Measurements from ENCODE around the gene TMEM87B.

DNA sequence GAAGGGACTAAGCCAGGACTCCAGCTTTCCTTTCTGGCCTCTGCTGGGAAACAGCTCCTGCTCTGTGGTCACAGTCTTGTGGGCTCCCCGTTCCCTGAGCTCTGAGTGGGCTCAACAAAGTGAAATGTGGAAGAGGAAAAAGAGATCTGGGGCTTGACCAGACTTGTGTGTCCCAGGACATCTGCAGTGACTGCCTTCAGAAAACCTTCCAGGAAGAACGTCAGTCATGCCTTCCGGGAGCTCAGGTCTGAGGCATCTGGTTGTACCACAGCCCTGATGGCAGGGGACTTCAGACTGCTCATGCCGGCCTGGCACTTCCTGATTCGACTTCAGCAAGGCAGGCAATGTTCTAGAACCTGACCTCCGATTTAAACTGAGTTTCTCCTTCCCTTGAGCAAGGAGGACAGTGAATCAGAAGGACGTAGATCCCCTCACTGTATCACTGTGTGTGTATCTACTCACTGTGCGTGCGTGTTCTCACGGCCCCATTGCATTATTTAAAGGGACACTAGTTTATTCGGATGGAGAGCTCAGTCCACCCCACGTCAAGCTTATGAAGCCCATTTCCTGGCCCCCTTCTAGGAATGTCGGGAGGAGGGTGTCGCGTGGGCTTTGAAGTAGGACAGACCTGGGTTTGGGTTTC lies 82.6 kb downstream of the TMEM87B start:
- TF ChIP-seq, protein P1, sequence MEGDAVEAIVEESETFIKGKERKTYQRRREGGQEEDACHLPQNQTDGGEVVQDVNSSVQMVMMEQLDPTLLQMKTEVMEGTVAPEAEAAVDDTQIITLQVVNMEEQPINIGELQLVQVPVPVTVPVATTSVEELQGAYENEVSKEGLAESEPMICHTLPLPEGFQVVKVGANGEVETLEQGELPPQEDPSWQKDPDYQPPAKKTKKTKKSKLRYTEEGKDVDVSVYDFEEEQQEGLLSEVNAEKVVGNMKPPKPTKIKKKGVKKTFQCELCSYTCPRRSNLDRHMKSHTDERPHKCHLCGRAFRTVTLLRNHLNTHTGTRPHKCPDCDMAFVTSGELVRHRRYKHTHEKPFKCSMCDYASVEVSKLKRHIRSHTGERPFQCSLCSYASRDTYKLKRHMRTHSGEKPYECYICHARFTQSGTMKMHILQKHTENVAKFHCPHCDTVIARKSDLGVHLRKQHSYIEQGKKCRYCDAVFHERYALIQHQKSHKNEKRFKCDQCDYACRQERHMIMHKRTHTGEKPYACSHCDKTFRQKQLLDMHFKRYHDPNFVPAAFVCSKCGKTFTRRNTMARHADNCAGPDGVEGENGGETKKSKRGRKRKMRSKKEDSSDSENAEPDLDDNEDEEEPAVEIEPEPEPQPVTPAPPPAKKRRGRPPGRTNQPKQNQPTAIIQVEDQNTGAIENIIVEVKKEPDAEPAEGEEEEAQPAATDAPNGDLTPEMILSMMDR (conservative IDR thresholded peaks at IDR 0.05; ENCODE audit: low read depth, low read length), result no peak
- TF ChIP-seq, protein P2, sequence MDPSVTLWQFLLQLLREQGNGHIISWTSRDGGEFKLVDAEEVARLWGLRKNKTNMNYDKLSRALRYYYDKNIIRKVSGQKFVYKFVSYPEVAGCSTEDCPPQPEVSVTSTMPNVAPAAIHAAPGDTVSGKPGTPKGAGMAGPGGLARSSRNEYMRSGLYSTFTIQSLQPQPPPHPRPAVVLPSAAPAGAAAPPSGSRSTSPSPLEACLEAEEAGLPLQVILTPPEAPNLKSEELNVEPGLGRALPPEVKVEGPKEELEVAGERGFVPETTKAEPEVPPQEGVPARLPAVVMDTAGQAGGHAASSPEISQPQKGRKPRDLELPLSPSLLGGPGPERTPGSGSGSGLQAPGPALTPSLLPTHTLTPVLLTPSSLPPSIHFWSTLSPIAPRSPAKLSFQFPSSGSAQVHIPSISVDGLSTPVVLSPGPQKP (IDR thresholded peaks at IDR 0.05; ENCODE audit: borderline replicate concordance, low read depth, low read length), result no peak
- TF ChIP-seq, protein P3, sequence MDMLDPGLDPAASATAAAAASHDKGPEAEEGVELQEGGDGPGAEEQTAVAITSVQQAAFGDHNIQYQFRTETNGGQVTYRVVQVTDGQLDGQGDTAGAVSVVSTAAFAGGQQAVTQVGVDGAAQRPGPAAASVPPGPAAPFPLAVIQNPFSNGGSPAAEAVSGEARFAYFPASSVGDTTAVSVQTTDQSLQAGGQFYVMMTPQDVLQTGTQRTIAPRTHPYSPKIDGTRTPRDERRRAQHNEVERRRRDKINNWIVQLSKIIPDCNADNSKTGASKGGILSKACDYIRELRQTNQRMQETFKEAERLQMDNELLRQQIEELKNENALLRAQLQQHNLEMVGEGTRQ (IDR thresholded peaks at IDR 0.05; ENCODE audit: low read depth, low read length), result no peak
- TF ChIP-seq MAZ (IDR thresholded peaks at IDR 0.05; ENCODE audit: borderline replicate concordance, low read depth, low read length), result no peak
- no peak for TF ChIP-seq RCOR1 (IDR thresholded peaks at IDR 0.05; ENCODE audit: insufficient replicate concordance, low read length)
- no peak for TF ChIP-seq POLR2A (IDR thresholded peaks at IDR 0.05; ENCODE audit: low read depth, low read length)
- no peak for TF ChIP-seq RFX5 (IDR thresholded peaks at IDR 0.05; ENCODE audit: low read depth, low read length)
- no peak for TF ChIP-seq NFE2L2 (IDR thresholded peaks at IDR 0.05; ENCODE audit: low read depth, low read length)
- TF ChIP-seq CEBPB (IDR thresholded peaks at IDR 0.05; ENCODE audit: low read depth, low read length), result no peak

Data from IMR-90 (cell line).